Activated T-cell treated with anti-CD3 and anti-CD28 coated beads for 1 hour (primary cell): ENCODE data around the gene PCDHA9.
"Not testable (repeated sequence)": the region's sequence is repeated elsewhere in the genome, so short reads cannot be mapped to it uniquely, and the experiment has no call there.

Experiments
- DNase-seq: peaks from one replicate; pipeline ENCODE4 v3.0.0-alpha.2; 2020; ENCODE audit warnings: low read depth

PCDHA9 gene

DNA sequence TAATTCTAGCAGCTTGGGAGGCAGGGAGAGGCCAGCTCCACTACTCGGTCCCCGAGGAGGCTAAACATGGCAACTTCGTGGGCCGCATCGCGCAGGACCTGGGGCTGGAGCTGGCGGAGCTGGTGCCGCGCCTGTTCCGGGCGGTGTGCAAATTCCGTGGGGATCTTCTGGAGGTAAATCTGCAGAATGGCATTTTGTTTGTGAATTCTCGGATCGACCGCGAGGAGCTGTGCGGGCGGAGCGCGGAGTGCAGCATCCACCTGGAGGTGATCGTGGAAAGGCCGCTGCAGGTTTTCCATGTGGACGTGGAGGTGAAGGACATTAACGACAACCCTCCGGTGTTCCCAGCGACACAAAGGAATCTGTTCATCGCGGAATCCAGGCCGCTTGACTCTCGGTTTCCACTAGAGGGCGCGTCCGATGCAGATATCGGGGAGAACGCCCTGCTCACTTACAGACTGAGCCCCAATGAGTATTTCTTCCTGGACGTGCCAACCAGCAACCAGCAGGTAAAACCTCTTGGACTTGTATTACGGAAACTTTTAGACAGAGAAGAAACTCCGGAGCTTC, 13.7 kb upstream of the PCDHA9 start:
- not testable (repeated sequence) for DNase-seq

DNA sequence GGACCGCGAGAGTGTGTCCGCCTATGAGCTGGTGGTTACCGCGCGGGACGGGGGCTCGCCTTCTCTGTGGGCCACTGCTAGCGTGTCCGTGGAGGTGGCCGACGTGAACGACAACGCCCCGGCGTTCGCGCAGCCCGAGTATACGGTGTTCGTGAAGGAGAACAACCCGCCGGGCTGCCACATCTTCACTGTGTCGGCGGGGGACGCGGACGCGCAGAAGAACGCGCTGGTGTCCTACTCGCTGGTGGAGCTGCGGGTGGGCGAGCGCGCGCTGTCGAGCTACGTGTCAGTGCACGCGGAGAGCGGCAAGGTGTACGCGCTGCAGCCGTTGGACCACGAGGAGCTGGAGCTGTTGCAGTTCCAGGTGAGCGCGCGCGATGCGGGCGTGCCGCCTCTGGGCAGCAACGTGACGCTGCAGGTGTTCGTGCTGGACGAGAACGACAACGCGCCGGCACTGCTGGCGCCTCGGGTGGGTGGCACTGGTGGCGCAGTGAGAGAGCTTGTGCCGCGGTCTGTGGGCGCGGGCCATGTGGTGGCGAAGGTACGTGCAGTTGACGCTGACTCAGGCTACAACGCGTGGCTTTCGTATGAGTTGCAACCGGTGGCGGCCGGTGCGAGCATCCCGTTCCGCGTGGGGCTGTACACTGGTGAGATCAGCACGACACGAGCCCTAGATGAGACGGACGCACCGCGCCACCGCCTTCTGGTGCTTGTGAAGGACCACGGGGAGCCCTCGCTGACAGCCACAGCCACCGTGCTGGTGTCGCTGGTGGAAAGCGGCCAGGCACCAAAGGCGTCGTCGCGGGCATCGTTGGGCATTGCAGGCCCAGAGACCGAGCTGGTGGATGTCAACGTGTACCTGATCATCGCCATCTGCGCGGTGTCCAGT, 12.3 kb upstream of the PCDHA9 start:
- no peak for DNase-seq

DNA sequence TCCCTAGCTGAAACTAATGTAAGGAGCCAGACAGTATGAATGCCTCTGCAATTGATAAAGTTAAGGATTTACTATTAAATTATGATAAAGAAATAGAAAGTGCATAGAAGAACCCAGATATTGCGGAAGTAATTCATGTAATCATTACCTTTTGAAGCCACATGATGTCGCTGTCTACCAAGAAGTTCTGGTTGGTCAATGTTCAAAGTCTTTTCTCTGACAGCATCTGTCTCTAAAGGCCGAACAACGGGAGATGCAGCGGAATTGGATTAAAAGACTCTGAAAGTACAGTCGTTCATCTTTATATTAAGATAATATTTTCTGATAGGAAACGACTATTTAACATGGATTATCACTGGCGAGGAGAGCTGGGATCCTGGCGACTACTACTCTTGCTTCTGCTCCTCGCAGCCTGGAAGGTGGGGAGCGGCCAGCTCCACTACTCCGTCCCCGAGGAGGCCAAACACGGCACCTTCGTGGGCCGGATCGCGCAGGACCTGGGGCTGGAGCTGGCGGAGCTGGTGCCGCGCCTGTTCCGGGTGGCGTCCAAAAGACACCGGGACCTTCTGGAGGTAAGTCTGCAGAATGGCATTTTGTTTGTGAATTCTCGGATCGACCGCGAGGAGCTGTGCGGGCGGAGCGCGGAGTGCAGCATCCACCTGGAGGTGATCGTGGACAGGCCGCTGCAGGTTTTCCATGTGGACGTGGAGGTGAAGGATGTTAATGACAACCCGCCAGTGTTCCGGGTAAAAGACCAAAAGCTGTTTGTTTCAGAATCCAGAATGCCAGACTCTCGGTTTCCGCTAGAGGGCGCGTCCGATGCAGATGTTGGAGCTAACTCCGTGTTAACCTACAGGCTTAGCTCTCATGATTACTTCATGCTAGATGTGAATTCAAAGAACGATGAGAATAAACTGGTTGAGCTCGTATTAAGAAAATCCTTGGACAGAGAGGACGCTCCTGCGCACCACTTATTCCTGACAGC, 6.9 kb upstream of the PCDHA9 start, which contains the start of gene PCDHA8:
Gene PCDHA8 (plus strand): TSS at position 210 of the 985 bp plus-strand sequence. CDS start 135 bp downstream, at position 345.
- DNase-seq: no peak

DNA sequence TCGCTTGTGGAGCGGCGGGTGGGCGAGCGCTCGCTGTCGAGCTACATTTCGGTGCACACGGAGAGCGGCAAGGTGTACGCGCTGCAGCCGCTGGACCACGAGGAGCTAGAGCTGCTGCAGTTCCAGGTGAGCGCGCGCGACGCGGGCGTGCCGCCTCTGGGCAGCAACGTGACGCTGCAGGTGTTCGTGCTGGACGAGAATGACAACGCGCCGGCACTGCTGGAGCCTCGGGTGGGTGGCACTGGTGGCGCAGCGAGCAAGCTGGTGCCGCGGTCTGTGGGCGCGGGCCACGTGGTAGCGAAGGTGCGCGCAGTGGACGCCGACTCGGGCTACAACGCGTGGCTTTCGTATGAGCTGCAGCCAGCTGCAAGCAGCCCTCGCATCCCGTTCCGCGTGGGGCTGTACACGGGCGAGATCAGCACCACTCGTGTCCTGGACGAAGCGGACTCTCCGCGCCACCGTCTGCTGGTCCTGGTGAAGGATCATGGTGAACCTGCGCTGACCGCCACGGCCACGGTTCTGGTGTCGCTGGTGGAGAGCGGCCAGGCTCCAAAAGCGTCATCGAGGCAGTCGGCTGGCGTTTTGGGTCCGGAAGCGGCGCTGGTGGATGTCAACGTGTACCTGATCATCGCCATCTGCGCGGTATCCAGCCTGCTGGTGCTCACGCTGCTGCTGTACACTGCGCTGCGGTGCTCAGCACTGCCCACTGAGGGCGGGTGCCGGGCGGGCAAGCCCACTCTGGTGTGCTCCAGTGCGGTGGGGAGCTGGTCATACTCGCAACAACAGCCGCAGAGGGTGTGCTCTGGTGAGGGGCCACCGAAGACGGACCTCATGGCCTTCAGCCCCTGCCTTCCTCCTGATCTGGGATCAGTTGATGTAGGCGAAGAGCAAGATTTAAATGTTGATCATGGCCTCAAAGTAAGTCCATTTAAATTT, 5.1 kb upstream of the PCDHA9 start:
- no peak for DNase-seq

DNA sequence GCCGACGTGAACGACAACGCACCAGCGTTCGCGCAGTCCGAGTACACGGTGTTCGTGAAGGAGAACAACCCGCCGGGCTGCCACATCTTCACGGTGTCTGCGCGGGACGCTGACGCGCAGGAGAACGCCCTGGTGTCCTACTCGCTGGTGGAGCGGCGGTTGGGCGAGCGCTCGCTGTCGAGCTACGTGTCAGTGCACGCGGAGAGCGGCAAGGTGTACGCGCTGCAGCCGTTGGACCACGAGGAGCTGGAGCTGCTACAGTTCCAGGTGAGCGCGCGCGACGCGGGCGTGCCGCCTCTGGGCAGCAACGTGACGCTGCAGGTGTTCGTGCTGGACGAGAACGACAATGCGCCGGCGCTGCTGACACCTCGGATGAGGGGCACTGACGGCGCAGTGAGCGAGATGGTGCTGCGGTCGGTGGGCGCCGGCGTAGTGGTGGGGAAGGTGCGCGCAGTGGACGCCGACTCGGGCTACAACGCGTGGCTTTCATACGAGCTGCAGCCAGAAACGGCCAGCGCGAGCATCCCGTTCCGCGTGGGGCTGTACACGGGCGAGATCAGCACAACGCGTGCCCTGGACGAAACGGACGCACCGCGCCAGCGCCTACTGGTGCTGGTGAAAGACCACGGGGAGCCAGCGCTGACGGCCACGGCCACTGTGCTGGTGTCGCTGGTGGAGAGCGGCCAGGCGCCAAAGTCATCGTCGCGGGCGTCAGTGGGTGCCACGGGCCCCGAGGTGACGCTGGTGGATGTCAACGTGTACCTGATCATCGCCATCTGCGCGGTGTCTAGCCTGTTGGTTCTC, 1.9 kb downstream of the PCDHA9 start:
- DNase-seq: not testable (repeated sequence)

DNA sequence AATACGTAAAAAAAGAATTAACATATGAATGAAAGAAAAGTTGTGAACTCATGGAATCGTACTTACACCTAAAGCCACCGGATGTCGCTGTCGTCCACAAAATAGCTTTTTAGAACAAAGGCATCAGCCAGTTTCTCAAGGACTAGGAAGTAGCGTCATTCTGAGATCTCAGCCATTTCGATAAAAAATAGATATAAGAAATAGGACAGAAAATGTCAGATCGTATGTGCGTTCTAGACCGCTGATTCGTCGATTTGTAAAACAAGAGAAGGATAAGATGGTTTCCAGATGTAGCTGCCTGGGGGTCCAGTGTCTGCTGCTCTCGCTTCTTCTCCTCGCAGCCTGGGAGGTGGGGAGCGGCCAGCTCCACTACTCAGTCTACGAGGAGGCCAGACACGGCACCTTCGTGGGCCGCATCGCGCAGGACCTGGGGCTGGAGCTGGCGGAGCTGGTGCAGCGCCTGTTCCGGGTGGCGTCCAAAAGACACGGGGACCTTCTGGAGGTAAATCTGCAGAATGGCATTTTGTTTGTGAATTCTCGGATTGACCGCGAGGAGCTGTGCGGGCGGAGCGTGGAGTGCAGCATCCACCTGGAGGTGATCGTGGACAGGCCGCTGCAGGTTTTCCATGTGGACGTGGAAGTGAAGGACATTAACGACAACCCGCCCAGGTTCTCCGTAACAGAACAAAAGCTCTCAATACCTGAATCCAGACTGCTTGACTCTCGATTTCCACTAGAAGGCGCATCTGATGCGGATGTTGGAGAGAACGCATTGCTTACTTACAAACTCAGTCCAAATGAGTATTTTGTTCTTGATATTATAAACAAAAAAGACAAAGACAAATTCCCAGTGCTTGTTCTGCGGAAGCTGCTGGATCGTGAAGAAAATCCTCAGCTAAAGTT, 7.8 kb downstream of the PCDHA9 start, which contains the start of gene PCDHA10:
Gene PCDHA10 (plus strand): TSS at position 126 of the 903 bp plus-strand sequence. CDS start 152 bp downstream, at position 278.
- no peak for DNase-seq

DNA sequence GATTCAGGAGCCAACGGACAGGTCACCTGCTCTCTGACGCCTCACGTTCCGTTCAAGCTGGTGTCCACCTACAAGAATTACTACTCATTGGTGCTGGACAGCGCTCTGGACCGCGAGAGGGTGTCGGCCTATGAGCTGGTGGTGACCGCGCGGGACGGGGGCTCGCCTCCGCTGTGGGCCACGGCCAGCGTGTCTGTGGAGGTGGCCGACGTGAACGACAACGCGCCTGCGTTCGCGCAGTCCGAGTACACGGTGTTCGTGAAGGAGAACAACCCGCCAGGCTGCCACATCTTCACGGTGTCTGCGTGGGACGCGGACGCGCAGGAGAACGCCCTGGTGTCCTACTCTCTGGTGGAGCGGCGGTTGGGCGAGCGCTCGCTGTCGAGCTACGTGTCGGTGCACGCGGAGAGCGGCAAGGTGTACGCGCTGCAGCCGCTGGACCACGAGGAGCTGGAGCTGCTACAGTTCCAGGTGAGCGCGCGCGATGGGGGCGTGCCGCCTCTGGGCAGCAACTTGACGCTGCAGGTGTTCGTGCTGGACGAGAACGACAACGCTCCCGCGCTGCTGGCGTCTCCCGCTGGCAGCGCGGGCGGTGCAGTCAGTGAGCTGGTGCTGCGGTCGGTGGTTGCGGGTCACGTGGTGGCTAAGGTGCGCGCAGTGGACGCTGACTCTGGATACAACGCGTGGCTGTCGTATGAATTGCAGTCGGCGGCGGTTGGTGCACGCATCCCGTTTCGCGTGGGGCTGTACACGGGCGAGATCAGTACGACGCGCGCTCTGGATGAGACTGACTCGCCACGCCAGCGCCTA, 9.2 kb downstream of the PCDHA9 start:
- DNase-seq: no peak

DNA sequence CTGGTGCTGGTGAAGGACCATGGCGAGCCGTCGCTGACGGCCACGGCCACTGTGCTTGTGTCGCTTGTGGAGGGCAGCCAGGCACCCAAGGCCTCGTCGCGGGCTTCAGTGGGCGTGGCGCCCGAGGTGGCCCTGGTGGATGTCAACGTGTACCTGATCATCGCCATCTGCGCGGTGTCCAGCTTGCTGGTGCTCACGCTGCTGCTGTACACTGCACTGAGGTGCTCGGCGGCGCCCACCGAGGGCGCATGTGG, 9.7 kb downstream of the PCDHA9 start:
- no peak for DNase-seq

DNA sequence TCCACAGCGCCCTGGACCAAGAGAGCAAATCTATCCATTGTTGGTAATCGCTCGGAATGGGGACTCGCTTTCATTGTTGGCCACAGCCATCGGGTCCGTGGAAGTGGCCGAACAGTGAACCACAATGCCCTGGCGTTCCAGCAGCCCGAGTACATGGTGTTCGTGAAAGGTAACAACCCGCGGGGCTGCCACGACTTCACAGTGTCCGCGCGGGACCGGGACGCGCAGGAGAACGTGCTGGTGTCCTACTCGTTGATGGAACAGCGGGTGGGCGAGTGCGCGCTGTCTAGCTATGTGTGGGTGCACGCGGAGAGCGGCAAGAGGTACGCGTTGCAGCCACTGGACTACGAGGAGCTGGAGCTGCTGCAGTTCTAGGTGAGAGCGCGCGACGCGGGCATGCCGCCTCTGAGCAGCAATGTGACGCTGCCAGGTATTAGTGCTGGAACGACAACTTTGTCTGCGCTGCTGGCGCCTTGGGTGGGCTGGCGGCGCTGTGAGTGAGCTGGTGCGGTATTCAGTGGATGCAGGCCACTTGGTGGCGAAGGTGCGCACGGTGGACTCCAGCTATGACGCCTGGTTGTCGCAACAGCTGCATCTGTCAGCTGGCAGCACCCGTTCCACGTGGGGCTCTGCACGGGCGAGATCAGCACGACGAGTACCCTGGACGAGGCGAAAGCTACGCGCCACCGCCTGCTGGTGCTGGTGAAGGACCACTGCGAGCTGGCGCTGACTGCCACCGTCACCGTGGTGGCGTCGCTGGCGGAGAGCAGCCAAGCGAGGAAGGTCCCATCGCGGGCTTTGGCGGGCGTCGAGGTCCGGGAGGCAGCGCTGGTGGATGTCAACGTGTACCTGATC, 14.5 kb downstream of the PCDHA9 start:
- DNase-seq: no peak

DNA sequence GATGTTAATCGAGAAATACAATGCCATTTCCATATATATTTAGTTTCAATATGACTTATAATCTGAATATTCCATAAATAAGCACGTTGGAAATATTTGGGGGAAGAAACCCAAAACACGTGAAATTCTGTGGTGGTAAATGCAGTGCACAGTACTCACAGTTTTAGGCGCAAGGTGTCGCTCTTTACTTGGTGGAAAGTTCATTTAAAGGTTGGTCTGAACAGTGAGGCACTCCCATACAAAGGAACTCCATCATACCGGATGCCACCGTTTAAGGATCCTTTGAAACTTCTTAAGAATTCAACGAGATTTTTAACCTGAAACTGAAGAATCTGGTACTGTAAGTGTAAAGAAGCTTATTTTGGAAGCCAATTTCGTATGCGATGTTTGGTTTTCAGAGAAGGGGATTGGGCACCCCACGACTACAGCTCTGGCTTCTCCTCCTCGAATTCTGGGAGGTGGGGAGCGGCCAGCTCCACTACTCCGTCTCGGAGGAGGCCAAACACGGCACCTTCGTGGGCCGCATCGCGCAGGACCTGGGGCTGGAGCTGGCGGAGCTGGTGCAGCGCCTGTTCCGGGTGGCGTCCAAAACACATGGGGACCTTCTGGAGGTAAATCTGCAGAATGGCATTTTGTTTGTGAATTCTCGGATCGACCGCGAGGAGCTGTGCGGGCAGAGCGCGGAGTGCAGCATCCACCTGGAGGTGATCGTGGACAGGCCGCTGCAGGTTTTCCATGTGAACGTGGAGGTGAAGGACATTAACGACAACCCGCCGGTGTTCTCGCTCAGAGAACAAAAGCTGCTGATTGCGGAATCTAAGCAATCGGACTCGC, 20.8 kb downstream of the PCDHA9 start, which contains the start of gene PCDHA11:
Gene PCDHA11 (plus strand): TSS at position 237 of the 834 bp plus-strand sequence. CDS start 147 bp downstream, at position 384.
- no peak for DNase-seq

DNA sequence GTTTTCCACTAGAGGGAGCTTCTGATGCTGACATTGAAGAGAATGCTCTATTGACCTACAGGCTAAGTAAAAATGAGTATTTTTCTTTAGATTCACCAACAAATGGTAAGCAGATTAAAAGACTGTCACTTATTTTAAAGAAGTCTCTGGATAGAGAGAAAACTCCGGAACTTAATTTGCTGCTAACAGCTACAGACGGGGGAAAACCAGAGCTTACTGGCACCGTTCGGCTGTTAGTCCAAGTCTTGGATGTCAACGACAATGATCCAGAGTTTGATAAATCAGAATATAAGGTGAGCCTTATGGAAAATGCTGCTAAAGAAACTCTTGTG, 21.3 kb downstream of the PCDHA9 start:
- no peak for DNase-seq

DNA sequence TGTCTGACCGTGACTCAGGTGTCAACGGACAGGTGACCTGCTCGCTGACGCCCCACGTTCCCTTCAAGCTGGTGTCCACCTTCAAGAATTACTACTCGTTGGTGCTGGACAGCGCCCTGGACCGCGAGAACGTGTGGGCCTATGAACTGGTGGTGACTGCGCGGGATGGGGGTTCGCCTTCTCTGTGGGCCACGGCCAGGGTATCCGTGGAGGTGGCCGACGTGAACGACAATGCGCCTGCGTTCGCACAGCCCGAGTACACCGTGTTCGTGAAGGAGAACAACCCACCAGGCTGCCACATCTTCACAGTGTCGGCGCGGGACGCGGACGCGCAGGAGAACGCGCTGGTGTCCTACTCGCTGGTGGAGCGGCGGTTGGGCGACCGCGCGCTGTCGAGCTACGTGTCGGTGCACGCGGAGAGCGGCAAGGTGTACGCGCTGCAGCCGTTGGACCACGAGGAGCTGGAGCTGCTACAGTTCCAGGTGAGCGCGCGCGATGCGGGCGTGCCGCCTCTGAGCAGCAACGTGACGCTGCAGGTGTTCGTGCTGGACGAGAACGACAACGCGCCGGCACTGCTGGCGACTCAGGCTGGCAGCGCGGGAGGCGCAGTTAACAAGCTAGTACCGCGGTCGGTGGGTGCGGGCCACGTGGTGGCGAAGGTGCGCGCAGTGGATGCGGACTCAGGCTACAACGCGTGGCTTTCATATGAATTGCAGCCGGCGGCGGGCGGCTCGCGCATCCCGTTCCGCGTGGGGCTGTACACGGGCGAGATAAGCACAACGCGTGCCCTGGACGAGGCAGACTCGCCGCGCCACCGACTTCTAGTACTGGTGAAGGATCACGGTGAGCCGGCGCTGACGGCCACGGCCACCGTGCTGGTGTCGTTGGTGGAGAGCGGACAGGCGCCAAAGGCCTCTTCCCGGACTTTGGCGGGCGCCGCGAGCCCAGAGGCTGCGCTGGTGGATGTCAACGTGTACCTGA, 22.3 kb downstream of the PCDHA9 start:
- DNase-seq: no peak

DNA sequence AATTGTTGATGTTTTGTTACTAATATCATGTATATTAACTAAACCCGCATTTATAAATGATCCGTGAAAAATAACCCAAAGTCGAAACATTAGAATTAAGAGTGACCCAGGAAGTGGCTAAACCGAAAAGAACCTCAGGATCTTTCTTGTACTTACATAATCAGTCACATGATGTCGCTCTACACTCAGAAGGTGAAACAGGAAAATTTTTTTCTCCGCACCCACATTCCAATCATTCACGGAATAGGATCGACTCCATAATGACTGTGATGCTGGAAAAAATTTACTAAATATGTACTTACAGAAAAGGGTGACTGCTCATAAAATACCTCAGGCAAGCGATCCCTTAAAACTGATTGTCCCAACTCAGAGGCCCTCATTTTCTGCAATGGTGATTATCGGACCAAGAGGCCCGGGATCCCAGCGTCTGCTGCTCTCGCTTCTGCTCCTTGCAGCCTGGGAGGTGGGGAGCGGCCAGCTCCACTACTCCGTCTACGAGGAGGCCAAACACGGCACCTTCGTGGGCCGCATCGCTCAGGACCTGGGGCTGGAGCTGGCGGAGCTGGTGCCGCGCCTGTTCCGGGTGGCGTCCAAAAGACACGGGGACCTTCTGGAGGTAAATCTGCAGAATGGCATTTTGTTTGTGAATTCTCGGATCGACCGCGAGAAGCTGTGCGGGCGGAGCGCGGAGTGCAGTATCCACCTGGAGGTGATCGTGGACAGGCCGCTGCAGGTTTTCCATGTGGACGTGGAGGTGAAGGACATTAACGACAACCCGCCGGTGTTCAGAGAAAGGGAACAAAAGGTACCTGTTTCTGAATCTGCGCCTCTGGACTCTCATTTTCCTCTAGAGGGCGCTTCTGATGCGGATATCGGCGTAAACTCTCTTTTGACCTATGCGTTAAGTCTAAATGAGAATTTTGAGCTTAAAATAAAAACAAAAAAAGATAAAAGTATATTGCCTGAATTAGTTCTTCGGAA, 27.2 kb downstream of the PCDHA9 start, which contains the start of gene PCDHA12:
Gene PCDHA12 (plus strand): TSS at position 224 of the 981 bp plus-strand sequence. CDS start 165 bp downstream, at position 389.
- DNase-seq: no peak
